Erythroblast (primary cell): ENCODE measurements around the gene ZNF385C.

Experiments used
- GATA1 ChIP-seq: IDR thresholded peaks from 2 replicates; pipeline ENCODE4 v1.6.1; 2011; ENCODE audit warnings: low read depth, mild to moderate bottlenecking, control low read depth, low read length, moderate library complexity
- POLR2A ChIP-seq: IDR thresholded peaks from 2 replicates; pipeline ENCODE4 v1.6.1; 2011; ENCODE audit warnings: mild to moderate bottlenecking, low read length

DNA sequence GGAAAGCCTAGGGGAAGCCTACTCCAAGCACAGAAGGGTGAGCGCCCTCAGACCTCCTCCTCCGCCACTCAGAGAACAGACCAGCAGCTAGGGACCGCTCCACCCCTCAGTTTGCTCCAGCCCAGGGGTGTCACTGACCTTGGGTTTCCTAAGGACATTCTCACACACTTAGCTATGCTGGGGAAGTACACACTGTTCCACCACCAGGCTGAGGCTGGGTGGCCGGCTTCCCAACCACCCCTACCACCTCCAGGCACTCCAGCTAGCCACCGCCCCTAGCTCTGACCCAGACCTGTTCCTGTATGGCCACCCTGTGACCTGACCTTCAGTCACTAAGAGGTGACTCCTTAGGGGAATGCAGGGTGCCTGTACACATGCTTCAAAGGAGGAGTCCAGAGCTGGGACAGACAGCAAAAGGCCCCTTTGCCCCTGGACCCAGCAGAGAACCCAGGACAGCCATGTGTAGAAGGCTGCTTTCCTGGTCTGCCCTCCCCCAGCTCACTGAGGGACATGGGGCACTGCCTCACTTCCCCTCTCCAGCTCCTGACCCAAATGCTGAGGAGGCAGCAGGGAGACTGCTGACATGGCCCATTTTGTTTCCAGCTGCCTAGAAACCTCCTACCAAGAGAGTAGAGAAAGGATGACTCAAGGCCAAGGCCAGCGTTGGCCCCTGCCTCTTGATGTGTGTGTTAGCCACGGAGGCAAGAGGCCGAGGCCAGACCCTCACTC lies 31.0 kb upstream of the ZNF385C start:
- TF ChIP-seq POLR2A (no peak), GATA1 (no peak)
